Measurements from ENCODE around the gene CCNG2. TPM values are rescaled to one million over a fixed set of nuclear protein-coding genes. Genes with fewer than 3 reads are reported as not detected.

The CCNG2 gene
- total and polyA plus RNA-seq, 4 donors, result 1.2 to 10.8 (median 4.1) TPM

DNA sequence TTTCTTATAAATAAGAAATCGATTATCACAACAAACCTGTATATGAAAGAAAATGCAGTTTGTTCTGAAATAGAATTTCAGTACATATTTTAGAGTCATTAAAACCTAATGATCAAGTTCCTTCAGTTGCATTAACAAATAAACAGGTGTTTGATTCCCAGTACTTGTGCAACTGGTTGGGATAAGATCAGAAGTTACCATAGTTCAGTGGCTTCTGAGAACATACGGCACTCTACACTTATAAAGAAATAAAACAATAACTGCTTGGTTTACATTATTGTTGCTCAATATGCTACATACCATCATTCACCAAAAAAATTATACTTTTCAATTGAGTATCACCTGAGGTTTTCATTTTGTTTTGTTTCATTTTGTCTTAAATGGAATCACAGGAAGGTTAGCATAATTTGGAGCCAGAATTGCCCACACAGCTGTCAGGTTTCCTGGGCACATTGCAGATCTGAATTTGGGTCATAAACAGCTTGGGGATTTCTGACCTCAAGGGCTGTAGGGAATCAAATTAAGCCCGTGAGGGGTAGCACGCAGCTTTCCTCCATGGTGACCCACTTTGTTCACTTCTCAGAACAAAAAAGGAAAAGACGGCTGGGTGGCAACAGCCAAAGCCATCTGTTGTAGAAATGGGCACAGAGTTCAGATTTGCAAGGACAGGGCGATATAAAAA lies 14.9 kb upstream of the CCNG2 start (continued):
- TF ChIP-seq, protein P1, sequence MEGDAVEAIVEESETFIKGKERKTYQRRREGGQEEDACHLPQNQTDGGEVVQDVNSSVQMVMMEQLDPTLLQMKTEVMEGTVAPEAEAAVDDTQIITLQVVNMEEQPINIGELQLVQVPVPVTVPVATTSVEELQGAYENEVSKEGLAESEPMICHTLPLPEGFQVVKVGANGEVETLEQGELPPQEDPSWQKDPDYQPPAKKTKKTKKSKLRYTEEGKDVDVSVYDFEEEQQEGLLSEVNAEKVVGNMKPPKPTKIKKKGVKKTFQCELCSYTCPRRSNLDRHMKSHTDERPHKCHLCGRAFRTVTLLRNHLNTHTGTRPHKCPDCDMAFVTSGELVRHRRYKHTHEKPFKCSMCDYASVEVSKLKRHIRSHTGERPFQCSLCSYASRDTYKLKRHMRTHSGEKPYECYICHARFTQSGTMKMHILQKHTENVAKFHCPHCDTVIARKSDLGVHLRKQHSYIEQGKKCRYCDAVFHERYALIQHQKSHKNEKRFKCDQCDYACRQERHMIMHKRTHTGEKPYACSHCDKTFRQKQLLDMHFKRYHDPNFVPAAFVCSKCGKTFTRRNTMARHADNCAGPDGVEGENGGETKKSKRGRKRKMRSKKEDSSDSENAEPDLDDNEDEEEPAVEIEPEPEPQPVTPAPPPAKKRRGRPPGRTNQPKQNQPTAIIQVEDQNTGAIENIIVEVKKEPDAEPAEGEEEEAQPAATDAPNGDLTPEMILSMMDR (IDR thresholded peaks at IDR 0.05; ENCODE audit: low read depth, low read length, missing input control), result no peak
- TF ChIP-seq RAD21 (IDR thresholded peaks at IDR 0.05), result no peak

DNA sequence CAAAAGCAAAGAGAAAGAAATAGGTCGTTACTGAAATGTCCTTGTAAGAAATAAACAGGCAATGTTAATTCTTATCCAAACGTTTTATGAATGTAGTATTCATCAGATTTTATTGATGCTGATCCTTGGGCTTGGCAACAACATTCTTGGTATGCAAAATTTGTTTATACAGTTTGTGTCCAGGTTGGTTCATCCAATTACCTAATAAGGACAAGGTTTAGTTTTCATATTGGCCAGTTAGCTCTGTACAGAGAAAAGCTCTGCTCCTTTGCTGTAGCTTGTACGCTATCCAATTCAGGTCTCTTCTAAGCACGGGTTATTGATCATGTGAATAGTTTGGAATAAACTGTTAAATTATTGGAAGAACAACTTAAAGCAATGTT lies 14.4 kb upstream of the CCNG2 start:
- no peak overlapping the region for H3K4me3 ChIP-seq (ENCODE audit: low read depth in 1 of 3, low read length in 3 of 3)
- WGBS, result 73% methylated on average over 4 of the region's 4 CpGs
- no peak overlapping the region for H3K9ac ChIP-seq (ENCODE audit: low read depth in 1 of 2, low read length in 2 of 2)
- H3K9me3 ChIP-seq (ENCODE audit: control insufficient read depth in 4 of 4, low read length in 3 of 4), result no peaks in the 10 kb centered on the region
- TF ChIP-seq, protein P1 (IDR thresholded peaks at IDR 0.05; ENCODE audit: low read depth, low read length, missing input control), result no peak
- no peak for TF ChIP-seq SP1 (IDR thresholded peaks at IDR 0.05)
- H3K36me3 ChIP-seq (ENCODE audit: control insufficient read depth in 4 of 4, insufficient read depth in 3 of 4, low read depth in 1 of 4, low read length in 3 of 4), result no peaks in the 10 kb centered on the region
- H3K27me3 ChIP-seq (ENCODE audit: control insufficient read depth in 4 of 4, insufficient read depth in 4 of 4, low read length in 3 of 4), result no peaks in the 10 kb centered on the region
- peaks cover 0 to 2% (median 0%) of the 10 kb centered on the region in 4 donors for H3K4me1 ChIP-seq (ENCODE audit: control insufficient read depth in 4 of 4, insufficient read depth in 4 of 4, low read length in 3 of 4)
- no peak for DNase-seq (ENCODE audit: low spot score)
- H3K27ac ChIP-seq (ENCODE audit: low read depth in 1 of 2, low read length in 2 of 2), result no peak overlapping the region

DNA sequence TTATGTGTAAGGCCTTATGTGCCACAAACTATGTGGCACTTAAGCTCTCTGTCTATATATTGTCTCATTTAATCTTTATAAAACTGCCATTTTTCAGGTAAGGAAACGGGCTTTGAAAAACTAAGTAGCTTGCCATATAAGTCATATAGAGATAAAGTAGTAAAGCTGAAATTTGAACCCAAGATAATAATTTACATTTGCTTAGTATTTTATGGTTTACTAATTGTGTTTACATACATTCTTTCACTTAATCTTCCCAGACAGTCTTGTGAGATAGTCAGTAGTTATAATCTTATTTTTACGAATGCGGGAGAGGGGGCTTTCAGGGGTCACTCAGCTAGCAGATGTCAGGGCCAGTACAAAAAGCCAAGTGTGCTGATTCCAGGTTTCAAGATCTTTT lies 13.9 kb upstream of the CCNG2 start:
- WGBS, result 73% methylated on average over 3 of the region's 3 CpGs
- no peak overlapping the region for H3K9ac ChIP-seq (ENCODE audit: low read depth in 1 of 2, low read length in 2 of 2)
- peaks cover 0 to 2% (median 0%) of the 10 kb centered on the region in 4 donors for H3K4me1 ChIP-seq (ENCODE audit: control insufficient read depth in 4 of 4, insufficient read depth in 4 of 4, low read length in 3 of 4)
- no peak overlapping the region for H3K4me3 ChIP-seq (ENCODE audit: low read depth in 1 of 3, low read length in 3 of 3)
- H3K27ac ChIP-seq (ENCODE audit: low read depth in 1 of 2, low read length in 2 of 2), result no peak overlapping the region
- H3K9me3 ChIP-seq (ENCODE audit: control insufficient read depth in 4 of 4, low read length in 3 of 4), result no peaks in the 10 kb centered on the region
- DNase-seq (ENCODE audit: low spot score), result no peak
- TF ChIP-seq, protein P2, sequence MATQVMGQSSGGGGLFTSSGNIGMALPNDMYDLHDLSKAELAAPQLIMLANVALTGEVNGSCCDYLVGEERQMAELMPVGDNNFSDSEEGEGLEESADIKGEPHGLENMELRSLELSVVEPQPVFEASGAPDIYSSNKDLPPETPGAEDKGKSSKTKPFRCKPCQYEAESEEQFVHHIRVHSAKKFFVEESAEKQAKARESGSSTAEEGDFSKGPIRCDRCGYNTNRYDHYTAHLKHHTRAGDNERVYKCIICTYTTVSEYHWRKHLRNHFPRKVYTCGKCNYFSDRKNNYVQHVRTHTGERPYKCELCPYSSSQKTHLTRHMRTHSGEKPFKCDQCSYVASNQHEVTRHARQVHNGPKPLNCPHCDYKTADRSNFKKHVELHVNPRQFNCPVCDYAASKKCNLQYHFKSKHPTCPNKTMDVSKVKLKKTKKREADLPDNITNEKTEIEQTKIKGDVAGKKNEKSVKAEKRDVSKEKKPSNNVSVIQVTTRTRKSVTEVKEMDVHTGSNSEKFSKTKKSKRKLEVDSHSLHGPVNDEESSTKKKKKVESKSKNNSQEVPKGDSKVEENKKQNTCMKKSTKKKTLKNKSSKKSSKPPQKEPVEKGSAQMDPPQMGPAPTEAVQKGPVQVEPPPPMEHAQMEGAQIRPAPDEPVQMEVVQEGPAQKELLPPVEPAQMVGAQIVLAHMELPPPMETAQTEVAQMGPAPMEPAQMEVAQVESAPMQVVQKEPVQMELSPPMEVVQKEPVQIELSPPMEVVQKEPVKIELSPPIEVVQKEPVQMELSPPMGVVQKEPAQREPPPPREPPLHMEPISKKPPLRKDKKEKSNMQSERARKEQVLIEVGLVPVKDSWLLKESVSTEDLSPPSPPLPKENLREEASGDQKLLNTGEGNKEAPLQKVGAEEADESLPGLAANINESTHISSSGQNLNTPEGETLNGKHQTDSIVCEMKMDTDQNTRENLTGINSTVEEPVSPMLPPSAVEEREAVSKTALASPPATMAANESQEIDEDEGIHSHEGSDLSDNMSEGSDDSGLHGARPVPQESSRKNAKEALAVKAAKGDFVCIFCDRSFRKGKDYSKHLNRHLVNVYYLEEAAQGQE (IDR thresholded peaks at IDR 0.05), result no peak
- TF ChIP-seq EGR1 (IDR thresholded peaks at IDR 0.05; ENCODE audit: low read depth in 2 of 2) (no peak), YY1 (IDR thresholded peaks at IDR 0.05) (no peak), HNF4A (conservative IDR thresholded peaks at IDR 0.05) (no peak), JUND (IDR thresholded peaks at IDR 0.05) (no peak), FOXA2 (IDR thresholded peaks at IDR 0.05) (no peak), TAF1 (conservative IDR thresholded peaks at IDR 0.05) (no peak), NR2F2 (IDR thresholded peaks at IDR 0.05) (no peak), FOXA1 (IDR thresholded peaks at IDR 0.05) (no peak), RXRA (IDR thresholded peaks at IDR 0.05) (no peak), HNF4G (IDR thresholded peaks at IDR 0.05) (no peak)
- TF ChIP-seq, protein P1 (IDR thresholded peaks at IDR 0.05; ENCODE audit: low read depth, low read length, missing input control), result no peak
- TF ChIP-seq, protein P3, sequence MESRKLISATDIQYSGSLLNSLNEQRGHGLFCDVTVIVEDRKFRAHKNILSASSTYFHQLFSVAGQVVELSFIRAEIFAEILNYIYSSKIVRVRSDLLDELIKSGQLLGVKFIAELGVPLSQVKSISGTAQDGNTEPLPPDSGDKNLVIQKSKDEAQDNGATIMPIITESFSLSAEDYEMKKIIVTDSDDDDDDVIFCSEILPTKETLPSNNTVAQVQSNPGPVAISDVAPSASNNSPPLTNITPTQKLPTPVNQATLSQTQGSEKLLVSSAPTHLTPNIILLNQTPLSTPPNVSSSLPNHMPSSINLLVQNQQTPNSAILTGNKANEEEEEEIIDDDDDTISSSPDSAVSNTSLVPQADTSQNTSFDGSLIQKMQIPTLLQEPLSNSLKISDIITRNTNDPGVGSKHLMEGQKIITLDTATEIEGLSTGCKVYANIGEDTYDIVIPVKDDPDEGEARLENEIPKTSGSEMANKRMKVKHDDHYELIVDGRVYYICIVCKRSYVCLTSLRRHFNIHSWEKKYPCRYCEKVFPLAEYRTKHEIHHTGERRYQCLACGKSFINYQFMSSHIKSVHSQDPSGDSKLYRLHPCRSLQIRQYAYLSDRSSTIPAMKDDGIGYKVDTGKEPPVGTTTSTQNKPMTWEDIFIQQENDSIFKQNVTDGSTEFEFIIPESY (IDR thresholded peaks at IDR 0.05), result no peak
- no peaks in the 10 kb centered on the region for H3K36me3 ChIP-seq (ENCODE audit: control insufficient read depth in 4 of 4, insufficient read depth in 3 of 4, low read depth in 1 of 4, low read length in 3 of 4)
- no peaks in the 10 kb centered on the region for H3K27me3 ChIP-seq (ENCODE audit: control insufficient read depth in 4 of 4, insufficient read depth in 4 of 4, low read length in 3 of 4)
